ENCODE data around the gene FBXO9.
A peak's percentile ranks its signal among the peaks of the same experiment; 100 is the strongest.

FBXO9 gene

DNA sequence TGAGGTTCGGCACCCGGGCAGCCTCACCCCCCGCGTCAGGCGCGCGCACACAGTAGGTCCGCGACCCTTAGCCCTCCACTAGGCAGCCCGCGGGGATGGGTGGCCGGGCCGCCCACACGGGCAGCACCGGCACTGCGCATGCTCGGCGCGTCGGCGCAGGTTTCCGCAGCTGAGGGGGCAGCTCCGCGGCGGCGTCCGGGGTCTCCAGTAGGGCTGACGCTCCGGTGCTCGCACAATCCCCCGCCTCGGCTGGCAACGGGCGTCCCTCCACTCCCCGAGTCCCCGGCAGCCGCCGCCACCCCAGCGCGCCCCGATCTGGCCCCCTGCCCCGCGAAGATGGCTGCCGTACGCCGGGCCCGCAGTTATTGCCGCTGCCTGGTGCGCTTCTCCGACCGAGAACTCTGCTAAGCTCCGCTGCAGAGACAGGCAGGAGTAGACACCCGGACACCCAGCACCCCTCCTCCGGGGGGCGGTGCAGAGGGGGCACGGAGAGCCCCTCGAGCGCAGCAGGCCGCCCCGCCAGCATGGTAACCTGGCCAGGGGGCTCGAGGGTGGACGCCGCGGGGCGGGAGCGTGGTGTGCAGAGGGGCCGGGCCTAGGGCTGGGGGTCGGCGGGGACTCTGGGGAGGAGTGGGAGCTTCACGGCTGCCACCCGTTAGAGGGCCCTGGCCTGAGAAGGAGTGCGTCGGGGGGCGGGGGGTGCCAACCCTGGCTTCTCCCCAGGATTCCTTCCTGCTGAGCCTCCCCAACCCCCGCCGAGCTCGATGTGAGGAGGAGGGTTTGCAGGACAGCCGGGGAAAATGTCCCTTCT is at the start of gene FBXO9:
Gene FBXO9, plus strand, starts transcription at position 139 of the 811 bp plus-strand sequence. Its CDS starts 386 bp downstream, at position 525.
- peak; percentile 69 to 85 for DNase-seq

GRCh38 chr6:53015486-53015885 is 49.7 kb upstream of the FBXO9 start:
- DNase-seq, result no peak

GRCh38 chr6:53018446-53018845 is 46.8 kb upstream of the FBXO9 start:
- DNase-seq, result no peak

DNA sequence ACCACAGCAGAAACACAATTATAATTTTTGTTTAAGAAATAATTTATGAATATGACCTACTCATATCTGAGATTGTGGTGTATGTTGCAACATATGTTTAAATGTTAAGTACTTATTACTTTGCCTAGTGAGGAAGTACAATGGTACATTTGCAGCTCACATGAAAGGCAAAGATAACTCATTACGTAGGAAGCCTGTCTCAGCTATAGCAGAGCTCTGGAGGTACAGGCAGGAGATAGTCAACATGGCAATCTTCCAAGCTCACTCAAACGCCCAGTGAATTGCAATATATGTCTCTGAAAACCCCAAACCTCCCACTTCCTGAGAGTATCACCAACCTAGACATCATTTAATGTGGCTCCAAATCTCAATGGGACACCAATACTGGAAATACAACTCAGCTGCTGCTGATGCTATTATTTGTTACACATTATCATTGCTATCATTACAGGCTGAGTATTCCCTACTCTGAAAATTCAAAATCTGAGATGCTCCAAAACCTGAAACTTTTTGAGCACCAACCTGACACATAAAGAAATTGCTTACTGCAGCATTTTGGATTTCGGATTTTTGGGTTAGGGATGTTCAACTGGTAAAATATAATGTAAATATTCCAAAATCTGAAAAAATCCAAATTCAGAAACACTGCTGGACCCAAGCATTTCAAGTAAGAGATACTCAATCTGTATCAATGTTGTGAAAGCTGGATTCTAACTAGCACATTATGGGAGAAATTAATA is 45.0 kb upstream of the FBXO9 start:
- no peak for DNase-seq

DNA sequence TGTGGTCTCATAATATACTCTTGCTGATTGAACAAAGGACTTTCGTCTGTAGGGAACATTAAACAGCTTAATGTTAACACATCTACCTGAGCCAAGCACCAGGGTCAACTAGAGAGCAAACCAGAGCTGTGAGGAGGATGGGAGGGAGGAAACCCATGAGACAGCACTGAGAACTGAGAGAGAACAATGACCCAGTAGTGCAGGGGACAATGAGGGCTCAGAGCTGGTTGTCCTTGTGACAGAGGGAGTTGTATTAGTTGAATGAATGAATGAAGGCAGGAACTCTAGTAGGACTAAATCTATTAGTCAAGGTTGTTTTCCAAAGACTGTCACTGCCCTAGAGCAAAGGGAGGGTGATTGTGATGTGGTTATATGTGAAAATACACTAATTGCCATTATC is 41.9 kb upstream of the FBXO9 start:
- DNase-seq, result no peak

DNA sequence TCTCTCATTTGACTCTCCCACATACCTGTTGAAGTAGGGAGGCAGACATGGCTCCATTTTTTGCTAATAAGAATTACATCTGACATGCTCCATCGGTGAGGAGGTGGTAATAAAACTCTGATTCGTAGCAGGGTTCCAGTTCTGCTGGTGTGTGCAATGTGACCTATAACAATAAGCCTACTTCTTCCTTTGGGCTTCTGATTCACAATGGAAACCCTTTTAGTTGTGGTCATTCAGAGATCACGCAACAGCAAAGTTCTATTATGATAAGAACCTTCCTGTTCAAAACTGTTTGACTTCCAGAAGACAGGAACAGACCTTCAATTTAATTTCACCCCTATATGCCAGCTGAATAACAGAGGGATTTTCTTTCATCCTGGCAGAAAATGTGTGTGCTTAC is 38.7 kb upstream of the FBXO9 start:
- no peak for DNase-seq

- no peak for DNase-seq
Measured at GRCh38 chr6:53027131-53027718, 38.0 kb upstream of the FBXO9 start.

- no peak for DNase-seq
Measured at GRCh38 chr6:53028467-53028866, 36.7 kb upstream of the FBXO9 start.

- DNase-seq, result no peak
Measured at GRCh38 chr6:53029257-53029656, 35.9 kb upstream of the FBXO9 start.

GRCh38 chr6:53029761-53030160 is 35.4 kb upstream of the FBXO9 start:
- DNase-seq, result no peak

- DNase-seq, result no peak
Measured at GRCh38 chr6:53031281-53031680, 33.9 kb upstream of the FBXO9 start.

DNA sequence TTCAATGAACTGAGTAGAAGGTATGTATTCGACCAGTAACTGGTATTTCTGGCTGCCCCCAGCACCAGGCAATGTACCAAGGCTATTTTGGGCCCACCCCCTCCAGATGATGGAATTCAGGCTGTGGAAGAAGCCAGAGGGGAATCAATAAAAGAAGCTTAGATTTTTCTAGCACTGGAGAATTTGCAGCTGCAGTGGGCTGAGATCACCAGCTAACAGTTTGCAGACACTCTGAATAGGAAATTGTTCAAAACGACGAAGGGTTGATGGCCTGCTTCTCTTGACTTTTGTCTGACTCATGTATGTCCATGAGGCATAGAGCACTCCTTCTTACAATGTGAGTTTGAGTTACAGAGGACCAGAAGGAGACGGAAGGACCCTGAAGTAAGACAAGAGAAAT is 32.4 kb upstream of the FBXO9 start:
- DNase-seq, result no peak

DNA sequence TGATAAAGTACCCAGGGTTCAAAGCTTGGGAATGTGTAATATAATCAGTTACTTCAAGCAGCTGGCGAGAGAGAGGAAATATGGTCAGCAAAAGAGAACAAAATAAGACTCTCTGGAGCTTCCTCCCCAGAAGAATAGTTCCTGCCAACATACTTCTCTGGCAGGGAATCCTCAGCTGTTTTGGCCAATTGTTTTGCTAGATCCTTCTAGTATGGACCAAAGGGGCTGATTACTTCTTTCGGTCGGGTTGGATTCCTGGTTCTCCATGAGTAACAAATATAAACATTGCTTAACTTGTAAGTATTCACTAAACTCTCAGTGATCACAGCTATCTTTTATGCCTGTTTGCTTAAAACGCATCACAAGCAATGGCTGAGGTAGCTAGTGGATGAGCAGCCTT is 31.4 kb upstream of the FBXO9 start:
- DNase-seq, result no peak

- DNase-seq, result no peak
Measured at GRCh38 chr6:53035549-53036213, 29.5 kb upstream of the FBXO9 start.

DNA sequence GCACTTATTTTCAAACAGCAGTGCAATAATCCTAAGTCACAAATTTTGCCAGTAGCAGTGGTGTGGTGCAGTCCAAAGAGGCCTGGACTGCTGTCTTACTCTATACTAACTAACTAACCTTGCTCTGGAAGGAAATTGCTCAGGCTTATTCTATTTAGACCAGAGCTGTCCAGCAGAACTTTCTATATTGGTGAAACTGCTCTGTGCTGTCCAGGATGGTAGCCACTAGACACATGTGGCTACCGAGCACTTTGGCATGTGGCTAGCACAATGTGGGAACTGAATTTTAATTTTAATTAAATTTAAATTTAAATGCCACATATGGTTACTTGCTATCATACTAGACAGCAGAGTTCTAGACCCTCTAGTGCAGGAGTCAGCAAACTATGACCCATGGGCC is 27.1 kb upstream of the FBXO9 start:
- DNase-seq, result no peak

DNA sequence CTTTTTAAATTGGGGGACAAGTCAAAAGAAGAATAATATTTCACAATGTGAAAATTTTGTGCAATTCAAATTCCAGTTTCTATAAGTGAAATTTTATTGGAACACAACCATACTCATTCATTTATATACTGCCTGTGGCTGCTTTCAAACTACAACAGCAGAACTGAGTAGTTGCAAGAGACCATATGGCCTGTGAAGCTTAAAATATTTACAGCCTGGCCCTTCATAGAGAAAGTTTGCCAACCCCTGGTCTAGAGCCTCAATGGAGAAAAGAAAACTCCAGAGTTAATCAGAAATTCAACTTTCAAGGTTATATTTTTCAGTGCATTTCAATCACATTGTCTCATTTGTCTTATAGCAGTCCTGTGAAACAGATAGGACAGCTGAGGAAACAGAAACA is 26.6 kb upstream of the FBXO9 start:
- no peak for DNase-seq

DNA sequence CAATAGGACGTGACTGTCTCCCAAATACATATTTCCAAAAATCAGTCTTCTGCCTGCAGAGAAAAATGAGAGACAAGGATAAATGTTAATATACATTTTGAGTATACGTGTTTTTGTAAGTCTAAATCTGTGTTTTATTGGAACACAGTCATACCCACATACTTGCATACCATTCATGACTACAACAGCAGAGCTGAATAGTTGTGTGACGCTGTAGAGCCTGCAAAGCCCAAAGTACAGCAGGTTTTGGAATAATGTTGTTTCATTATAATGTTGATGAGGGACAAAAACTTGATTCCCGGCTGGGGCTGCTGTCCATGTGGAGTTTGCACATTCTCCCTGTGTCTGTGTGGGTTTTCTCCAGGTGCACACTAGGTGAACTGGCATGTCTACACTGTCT is 23.8 kb upstream of the FBXO9 start:
- DNase-seq, result no peak

DNA sequence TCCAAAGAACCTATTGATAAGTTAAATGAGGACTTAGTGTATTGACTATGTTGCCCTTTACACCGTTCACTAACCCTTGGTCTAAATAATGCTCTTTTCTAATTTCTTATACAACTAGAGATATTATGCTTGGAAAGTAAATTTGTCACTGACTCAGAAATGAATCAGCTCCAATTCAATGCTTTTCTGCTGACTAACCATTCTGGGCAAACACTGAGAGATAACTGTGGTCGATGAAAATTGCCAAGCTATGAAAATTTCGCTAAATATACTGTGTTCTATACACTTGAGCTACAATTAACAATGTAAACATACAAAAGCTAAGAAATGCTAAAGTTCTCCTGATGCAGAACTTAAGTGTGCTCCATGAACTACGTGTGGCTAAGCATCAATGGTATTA is 23.1 kb upstream of the FBXO9 start:
- DNase-seq, result no peak

- no peak for DNase-seq
Measured at GRCh38 chr6:53043581-53043980, 21.6 kb upstream of the FBXO9 start.

GRCh38 chr6:53044071-53044470 is 21.1 kb upstream of the FBXO9 start:
- no peak for DNase-seq

DNA sequence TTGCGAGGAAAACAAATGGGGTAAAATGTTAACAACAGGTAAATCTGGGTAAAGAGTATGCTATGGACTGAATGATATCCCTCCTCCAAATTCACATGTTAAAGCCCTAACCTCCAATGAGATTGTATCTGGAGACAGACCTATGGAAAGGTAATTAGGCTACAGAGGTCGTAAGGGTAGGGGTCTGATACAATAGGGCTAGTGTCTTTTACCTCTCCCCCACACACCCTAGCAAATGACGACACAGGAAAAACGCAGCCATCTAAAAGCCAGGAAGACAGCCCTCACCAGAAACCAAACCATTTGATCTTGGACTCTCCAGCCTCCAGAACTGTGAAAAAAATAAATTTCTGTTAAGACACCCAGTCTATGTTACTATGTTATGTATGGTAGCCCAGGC is 20.6 kb upstream of the FBXO9 start:
- DNase-seq, result no peak

GRCh38 chr6:53045891-53046673 is 19.1 kb upstream of the FBXO9 start:
- no peak for DNase-seq

Measured in CD4-positive, alpha-beta T cell treated with Interferon alpha-2 for 1 hour (primary cell).